AML-193 (cell line): ENCODE data around the gene NOXRED1.

Source experiments
- DNase-seq, 2 experiments: peaks; one replicate each; lab custom pipeline; 2025; lab: John Stamatoyannopoulos, UW

Gene NOXRED1

DNA sequence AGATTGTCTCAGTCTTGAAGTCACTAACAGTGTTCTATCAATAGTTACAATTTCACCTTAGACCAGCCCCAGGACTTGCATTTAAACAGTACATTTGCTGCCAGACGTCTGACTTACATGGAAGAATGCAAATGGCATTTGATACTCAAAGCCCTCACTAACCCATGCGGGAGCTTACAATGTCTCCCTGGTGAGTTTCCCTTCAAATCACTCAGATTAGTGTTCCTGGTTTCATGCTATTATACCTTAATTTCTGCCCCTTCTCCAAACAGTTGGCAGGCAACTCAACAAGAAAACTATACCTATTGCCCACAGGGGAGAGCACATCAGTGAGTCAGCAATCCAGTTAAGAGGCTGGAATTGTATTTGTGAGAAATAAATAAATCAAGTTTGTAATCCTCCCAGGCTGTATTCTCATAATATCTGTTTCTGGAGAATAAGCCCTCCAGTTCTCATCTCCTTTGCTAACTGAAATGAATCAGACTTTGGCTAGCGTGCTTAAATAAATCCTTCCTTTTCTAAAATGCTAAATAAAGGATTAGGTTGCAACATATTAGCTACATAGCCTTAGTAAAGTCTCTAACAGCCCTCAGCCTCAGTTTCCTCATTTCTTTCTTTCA, 78.8 kb downstream of the NOXRED1 start:
- DNase-seq: no peak
